Measurements from ENCODE around the gene GNLY.

DNA sequence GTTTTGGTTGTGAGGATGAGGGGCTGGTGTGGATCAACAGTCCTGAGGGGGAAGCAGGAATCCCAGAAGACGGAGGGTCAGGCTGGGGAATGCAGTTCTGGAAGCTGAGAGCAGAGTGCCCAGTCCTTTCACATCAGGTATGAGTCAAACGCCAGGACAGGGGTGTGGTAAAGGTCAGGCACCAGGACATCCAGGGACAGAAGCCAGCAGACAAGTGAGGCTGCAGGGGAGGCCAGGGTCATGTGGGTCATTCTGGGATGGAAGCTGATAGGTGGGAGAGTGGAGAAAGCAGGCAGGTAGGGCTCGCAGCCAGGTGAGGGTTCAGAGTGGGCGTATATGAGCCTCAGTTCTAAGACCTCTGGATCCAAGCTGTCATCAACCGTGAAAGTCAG lies 12.8 kb upstream of the GNLY start:
- TF ChIP-seq, protein P1, sequence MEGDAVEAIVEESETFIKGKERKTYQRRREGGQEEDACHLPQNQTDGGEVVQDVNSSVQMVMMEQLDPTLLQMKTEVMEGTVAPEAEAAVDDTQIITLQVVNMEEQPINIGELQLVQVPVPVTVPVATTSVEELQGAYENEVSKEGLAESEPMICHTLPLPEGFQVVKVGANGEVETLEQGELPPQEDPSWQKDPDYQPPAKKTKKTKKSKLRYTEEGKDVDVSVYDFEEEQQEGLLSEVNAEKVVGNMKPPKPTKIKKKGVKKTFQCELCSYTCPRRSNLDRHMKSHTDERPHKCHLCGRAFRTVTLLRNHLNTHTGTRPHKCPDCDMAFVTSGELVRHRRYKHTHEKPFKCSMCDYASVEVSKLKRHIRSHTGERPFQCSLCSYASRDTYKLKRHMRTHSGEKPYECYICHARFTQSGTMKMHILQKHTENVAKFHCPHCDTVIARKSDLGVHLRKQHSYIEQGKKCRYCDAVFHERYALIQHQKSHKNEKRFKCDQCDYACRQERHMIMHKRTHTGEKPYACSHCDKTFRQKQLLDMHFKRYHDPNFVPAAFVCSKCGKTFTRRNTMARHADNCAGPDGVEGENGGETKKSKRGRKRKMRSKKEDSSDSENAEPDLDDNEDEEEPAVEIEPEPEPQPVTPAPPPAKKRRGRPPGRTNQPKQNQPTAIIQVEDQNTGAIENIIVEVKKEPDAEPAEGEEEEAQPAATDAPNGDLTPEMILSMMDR (IDR thresholded peaks at IDR 0.05; ENCODE audit: low read depth, low read length) = no peak
- no peak for TF ChIP-seq EZH2phosphoT487 (IDR thresholded peaks at IDR 0.05; ENCODE audit: low read depth)

All from OCI-LY3 (cell line).